Tongue (tissue), 2 donors: ENCODE data around the gene PRKD2. TPM values are rescaled to one million over a fixed set of nuclear protein-coding genes. Genes with fewer than 3 reads are reported as not detected.

ENCODE experiments used
- DNase-seq: peaks from one replicate; pipeline ENCODE4 v3.0.0-alpha.2; 2015
- total RNA-seq: library from RNA; depleted of rRNA; stranded (reverse); fragments of >200 nt; gene quantifications from one replicate; pipeline ENCODE4 v1.2.3, GENCODE V29; 2014

Gene PRKD2
- total RNA-seq, 1 donor from 2014 or later = 26.1 TPM

DNA sequence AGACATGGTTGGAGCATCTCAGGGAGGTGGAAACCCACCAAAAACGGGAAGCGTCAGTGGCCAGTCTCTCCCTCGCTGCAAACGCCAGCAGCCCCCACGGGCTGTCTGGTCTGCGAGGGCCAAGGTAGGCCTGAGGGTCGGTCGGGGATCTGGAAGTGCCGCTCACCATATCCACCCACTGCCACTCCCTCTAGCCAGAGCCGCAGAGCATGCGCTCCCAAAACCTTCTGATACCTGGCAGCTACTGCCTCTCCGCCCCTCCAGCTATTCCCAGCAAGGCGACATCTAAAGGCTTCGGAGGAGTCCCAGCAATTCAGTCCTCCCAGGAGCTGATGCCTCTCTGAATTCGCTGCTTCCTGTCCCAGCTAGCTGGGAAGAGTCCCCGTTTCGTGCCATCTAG lies 24.5 kb upstream of the PRKD2 start:
- DNase-seq = no peak

DNA sequence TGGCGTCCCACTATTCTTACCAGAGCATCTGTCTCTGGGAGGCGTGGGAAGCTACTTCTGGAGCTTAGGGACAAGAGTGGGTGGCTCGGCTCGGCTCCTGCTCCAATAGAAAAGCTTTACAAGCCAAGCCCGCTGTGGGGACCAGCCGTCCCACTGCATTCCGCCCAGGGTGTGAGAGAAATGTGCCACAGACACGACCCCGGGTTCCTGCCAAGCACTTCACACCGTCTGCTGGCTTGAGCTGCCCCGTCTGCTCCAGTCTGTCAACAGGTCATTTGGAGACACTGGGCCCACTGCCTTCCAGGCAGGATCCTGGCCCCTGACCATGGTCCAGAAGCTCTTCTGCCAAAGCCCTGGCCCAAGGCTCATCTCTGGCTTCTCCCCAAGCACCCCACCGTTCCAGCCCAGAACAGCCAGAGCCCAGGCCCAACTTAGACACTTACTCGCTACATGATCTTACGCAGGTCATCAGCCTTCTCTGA lies 22.4 kb upstream of the PRKD2 start:
- peak; percentile 71 for DNase-seq

DNA sequence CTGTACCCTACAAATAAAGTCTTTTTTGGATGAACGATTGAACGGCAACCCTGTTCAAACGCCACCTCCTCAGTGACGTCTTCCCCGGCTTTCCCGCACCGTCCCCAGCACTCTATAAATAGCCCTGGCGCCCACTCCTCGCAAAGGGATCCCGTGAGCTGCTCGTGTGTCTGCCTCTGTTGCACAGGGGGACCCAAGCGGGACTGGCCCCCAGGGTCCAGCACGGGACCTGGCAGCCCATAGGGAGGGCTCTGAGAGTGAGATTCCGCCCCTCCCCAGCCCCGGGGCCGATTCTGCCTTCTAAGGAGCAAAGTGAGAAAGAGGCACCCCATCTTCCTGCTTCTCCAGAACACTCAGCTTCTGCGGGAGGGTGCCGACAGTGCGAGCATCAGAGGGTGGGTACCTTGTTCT lies 20.9 kb upstream of the PRKD2 start:
- no peak for DNase-seq

DNA sequence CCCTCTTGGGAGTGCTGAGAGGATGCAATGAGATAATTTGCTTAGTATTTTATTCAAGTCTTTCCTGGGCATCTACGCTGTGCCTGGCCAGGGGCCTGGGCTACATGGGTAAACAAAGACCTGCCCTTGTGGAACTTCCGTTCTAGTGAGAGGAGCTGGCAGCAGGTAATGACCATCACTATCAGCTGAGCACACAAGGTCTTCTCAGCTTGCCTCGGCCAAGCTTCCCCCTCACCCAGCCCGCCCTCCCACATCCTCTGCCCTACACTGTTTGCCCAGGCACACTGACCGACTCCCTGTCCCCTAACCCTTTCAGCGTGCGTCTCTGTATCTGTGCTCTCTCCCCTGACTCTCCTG lies 20.4 kb upstream of the PRKD2 start:
- DNase-seq = no peak

DNA sequence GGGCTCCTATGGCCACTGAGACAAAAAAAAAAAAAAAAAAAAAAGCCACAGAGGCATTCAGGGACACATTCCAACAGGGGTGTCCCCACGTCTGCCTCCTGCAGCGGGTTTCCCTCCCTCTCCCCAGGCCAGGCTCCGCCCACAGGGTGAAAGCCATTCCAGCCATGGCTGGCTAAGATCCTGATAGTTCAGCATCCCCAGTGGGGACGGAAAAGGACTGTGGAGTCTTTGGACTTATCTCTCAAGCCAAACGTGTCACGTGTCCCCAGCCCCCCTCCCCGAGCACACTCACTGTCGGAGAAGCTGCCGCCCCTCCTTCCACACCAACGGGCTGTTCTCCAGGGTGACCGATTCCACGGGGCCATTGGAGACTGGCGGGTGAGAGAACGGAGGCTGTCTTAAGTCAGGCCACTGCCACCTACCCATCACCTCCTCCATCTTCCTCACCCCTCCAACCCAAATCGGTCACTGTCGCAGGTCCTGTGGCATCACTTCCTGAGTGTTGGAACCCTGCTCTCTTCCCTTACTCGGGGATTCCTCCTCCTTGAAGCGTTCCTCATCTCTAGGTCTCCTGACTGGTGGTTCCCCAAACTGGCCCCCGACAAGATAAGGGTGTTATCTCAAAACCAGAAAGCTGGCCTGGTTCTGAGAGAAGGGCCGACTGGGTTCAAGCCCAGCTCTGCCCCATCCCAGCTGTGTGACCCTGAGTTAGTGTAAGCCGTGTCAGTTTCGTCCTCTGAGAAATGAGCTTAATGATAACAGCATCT lies 19.8 kb upstream of the PRKD2 start:
- no peak for DNase-seq

DNA sequence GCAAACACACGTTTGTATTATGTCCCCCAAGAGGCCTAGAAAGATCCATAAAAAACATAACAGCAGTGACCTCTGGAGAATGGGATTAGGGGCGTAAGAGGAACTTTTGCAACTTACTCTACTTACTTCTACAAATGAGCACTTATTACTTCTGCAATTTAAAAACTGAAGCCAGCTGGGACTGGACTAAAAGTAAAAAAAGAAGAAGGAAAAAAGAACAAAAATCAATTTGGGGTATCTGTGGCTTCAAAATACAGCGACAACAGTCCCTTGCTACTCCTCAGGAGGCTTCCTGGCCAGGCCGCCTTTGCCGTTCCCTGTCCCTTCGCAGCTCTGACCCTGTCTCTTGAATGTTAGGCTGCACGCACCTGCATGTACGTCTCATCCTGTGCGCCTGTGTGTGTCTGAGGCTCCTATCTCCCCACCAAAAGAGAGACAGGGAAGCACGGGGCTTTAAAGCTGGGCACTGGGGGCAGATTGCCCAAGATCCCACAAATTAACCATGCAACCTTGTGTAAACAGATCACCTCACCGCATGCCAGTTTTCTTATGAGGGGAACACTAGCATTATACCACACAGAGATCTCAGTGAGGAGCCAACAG lies 16.9 kb upstream of the PRKD2 start:
- no peak for DNase-seq

DNA sequence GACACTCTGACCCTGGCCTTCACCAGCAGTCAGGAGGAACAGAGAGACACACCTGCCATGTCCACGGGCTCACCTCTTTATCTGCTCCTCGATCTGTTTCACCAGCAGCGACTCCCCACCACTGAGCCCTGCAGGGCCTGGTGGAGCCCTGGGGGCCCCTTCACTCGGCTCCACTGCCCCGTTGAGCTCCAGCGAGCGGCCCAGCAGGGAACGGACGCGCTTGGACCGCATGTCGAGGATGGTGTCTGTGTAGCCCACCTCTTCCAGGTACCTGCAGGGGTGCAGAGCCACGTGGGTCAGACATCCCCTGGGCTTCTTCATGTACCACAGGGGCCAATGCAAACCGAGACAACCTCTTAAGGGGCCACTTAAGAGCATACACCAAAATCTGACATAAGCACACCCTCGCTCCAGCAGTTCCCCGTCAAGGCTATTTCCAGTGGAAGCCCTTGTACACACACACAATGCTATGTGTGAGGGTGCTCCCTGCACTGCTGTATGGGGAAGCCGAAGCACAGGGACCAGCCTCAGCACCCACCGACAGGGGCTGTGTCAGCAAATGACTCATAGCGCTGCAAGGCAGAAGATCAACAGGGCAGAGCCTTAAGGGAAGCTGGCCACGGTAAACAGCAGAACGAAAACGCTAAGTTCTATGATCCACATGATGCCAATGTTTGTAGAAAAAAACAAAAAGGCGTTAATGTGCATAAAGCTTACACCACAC lies 16.2 kb upstream of the PRKD2 start:
- DNase-seq = no peak

DNA sequence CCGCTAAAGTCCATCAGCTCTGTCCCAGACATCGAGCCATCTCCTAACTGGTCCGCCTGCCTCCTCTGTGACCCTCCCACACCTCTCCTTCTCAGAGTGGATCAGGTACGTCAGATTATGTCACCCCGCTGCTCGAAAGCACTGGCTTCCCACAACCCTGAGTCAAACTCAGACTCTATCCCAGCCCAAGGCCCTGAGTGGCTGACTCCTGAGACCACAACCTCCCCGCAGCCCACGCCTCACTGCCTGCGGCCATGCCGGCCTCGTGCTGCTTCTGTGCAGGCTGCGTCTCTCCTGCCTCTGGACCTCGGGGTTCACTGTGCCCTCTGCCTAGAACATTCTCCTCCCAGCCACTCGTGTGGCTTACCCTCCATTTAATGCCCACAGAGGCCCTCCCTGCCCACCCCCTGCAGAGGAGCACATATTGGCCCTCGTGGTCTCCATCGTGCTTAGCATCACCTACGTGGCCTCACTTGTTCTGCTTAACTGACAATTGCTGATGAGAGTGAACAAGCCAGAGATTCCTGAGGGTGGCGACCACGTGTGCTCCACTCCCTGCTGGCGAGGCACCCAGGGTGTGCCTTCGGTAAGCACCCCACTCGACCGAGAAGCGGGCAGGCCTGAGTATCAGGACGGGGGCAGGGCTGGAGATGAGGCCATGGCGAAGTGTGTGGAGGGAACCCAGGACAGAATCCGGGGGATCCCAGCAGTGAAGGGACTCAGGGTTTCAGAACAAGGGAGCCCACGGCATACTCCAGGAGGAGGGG lies 15.4 kb upstream of the PRKD2 start:
- no peak for DNase-seq

DNA sequence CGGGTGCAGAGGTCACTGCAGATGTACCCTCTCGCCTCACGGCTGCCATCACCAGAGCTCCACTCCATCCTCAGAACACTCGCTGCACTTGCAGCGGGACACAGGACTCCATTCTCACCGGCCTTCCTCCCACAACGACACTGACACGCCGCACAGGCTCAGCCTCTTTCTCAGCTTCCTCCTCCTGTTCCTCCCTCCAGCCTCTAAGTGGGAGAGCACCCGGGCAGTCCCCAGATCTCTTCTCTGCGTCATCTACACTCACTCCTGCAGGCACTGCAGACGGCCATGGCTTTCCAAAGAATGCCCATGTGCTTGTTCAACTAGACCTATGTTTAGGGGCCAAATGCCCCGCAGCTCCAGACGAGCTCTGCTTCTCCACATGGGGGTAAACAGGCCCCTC lies 14.7 kb upstream of the PRKD2 start:
- DNase-seq = no peak

DNA sequence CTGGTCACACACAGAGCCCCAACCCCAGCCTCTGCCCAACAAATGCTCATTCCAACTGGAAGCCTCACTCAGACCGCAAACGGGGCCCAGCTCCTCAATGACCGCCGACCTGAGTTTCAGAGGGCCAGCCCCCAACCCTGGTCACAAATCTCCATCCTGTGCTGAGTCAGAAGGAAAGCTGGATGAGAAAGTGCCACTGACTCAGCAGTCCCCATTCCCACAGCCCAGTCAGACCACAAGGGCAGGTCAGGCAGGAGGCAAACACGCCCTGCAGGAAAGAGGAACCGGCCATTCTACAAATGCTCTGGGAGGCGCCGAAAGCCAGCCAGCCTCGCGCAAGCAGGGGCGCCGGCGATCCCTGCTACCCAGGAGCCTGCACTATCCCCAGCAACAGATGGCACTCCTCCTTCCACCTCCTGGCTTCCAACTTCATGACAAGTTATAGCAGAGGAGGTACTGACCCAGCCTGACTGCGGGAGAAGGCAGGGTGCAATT lies 14.1 kb upstream of the PRKD2 start:
- DNase-seq = peak; percentile 13

DNA sequence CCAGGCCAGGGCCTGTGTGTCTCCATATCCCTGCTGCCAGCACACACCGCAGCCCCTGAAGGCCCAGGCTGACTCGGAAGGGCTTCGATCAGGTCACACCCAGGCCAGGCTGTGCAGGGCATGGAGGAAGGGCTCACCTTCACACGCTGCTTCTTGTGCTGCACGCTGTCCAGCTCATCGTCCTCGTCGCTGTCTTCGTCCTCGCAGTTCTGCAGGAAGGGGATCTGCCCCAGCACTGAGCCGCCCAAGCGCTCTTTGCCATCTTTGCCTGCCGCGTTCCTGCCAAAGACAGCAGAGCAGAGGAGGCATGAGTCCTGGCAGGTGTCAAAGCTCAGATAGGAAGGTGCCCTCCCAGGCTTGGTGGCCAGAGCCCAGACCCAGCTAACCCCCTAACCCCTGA lies 13.7 kb upstream of the PRKD2 start:
- DNase-seq = no peak

DNA sequence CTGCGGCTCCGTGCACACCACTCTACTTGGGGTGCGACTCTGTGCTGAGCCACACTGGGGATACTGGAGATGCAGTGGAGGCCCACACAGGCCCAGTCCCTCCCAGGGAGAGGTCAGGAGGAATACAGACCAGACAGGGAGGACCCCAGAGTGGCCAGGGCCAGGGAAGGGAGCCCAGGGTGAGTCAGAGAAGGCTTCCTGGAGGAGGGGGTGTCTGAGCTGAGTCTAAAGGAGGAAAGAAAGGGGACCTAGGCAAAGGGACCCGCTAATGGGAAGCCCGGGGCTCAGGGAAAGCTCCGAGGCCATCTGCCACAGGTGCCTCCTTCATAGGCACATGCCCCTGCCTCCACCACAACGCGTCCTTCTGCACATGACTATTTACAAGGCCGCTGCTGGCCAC lies 13.3 kb upstream of the PRKD2 start:
- no peak for DNase-seq

DNA sequence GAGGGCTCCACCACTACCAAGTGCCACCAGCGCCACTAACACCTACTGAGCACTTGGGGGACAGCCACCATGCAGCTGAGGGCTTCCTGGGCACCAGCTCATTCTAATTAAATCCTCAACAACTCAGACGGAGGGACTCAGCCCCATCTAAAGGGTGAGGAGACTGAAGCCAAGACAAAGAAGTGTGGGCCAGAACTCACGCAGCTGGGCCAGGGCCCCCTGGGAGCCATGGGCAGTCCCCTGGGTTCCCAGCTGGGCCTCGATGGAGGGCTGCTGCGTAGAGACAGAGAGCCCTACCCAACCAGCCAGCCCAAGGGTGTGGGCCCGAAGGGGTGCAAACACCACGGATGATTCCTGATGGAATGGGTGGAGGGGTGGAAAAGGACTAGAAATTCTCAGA lies 12.8 kb upstream of the PRKD2 start:
- DNase-seq = no peak

DNA sequence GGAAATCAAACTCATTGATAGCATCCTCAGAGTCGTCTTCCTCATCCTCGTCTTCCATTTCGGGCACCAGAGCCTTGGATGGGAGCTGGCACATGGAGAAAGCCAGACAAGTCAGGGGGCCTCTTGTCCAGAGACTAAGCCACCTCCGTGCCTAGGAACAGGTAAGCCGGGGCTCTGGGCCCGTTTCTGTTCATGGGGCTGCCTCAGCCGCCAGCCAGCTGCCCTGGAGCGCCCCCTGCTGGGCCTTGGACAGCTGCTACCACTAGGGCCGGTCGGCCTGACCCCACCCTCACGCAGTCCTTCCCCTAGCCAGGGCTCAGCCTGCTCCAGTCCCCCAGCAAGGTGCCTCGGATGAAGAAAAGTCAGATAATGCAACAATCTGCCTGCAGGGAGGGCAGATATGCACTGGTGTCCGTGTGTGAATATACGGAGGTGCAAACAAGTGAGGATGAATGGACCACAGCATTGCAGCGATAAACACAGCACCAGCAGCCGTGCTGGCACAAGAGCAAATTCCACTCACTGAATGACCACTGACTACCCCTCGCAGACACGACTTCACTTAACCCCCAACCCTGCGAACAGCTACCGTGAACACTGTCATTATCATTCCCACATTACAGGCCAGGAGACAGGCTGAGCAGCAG lies 11.9 kb upstream of the PRKD2 start:
- peak; percentile 75 for DNase-seq

DNA sequence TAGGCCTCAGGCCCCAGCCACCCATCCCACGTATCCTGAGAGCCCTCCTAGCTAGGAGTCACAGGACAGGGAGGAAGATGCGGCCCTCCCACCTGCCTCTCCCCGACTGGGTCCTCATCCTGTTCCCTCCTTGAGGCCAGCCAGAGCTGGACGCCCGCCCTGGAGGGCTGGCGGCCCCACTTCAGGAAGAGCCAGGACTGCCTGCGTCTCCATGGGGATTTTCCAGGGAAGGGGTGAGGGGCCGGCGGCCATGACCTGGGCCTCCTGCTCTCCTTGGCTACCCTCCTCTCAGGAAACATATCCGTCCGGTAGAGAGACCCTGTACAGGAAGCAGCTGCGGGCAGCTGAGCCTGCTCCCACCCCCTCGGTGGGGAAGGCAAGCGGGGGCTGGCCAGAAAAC lies 11.3 kb upstream of the PRKD2 start:
- peak; percentile 30 for DNase-seq

DNA sequence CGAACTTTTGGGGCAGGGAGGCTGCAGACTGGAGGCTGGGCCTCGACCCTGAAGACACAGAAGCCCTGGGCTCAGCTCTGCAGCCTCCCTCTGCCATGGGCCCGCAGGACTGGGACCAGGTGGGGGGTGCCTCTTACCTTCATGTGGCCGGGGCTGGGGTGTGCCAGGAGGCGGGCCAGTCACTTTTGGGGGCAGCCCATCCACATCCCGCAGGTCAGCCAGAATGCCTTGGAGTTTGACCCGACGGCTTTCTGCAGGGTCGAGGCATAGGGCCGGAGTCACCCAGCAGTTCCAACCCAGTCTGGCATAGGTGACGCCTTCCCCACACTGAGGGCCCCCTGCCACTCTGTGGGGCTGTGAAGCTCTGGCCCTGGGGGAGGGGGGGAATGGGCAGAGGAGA lies 10.8 kb upstream of the PRKD2 start:
- no peak for DNase-seq

DNA sequence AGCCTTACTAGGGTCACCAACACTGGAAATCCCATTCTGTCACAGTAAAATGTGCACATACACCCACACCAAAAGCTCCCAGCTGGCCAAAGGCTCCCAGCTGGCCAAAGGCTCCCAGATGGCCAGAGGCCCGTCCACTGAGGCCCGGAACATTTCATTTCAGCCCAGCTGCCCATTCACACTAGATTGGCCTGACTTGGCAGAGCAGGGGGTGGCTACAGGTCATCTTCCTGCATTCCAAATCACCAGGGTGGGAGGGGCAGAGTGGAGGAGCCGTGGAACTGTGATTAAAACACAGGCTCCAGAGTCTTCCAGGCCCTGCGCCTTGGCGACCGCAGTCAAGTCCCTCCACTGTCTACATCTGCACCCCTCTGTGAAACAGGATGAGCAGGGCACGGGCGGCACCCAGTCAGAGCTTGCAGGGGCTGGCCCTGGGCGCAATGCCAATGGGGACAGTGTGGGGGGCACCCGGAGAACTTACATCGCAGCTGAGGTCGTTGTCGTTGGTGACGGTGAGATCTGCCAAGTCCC lies 10.1 kb upstream of the PRKD2 start:
- DNase-seq = no peak

DNA sequence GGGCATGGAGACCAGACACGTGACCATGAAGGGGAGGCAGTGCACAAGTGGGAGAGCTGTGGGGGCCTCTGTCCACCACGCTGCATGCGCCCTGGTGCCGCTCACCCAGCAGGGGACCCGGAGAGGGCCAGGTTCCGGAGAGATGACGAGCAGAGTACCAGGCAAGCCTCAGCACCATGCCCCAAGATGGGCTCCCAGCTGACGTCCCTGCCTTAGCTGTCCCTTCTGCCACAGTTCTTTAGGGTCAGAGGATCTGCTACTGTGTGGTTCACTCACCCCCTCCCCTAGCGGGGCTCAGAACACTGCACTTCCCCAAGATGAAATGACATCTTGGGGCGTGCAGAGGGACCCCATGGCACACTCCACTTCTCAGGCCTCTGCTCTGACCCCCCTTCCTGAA lies 9.6 kb upstream of the PRKD2 start:
- DNase-seq = no peak

DNA sequence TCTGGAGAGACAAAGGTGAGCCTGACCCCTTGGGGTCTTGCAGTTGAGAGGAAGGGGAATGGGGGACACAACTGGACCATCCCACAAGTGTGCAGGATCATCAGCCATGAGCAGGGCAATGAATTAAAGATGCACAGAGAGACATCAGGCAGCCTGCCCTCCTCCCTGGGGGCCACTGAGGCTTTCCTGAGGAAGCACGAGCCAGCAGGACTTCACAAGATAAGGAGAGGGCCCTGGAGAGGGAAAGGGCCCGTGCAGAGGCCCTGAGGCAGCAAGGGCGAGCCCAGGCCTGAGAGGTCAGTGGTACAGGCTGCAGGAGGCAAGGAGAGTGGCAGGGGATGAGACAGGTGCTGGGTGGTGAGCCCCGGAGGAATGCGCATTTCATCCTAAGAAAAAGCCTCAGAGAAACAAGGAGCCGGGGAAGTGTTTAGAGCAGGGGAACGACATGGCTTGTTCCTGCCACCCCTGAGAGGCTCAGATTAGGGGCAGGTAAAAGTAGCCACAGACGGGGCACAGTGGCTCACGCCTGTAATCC lies 9.0 kb upstream of the PRKD2 start:
- no peak for DNase-seq

DNA sequence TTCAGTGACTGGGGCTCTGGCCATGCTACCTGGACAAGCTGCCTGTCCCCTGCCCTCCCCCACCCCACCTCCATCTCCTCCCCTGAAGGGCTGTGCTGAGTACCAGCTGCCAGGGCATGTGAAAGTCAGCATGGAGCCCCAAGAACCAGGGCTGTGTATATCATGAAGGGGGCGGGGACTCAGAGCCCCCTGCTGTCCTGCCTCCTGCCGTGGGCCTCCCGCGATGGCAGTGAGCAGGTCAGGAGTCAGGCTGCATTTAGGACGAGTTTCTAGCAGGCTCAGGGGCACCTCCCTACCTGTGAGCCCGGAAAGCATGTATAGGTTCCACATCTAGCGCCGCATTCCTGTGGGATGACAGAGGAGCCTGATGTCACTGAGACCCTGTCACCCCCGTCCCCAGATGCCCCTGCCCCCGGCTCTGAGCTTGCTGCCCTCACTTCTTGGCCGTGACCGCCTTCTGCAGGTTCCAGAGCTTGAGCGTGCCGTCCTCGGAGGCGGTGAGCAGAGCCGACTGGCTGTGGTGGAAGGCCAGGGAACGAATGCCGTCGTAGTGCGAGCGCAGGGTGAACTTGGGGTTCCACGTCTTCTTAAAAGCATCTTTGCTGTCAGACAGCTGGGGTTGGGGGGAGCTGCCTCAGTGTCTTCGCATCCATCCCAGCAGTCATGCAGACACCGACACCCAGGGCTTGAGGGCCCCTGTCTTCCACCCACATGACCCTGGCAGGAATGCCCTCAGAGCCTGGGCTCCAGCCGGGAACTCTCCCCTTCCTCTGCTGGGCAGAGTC lies 8.3 kb upstream of the PRKD2 start:
- DNase-seq = no peak

DNA sequence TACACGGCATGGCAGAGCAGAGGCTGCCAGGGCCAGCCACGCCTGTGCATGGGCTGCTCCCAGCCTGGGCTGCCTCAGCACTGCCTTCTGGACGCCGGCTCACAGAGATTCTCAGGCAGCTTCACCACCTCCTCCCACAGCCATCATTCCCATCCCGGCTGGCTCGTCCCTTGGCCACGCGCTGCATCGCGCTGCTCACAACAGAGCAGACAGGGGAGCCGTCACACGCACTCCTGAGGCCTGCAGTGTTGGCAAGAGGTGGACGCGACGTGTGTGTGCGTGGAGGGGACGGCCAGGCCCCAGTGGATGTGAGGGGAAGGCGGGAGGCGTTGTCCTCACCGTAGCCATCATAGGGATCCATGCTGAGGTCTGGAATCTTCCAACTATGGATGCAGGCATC lies 7.6 kb upstream of the PRKD2 start:
- no peak for DNase-seq
